GM18526 (cell line): Measurements from ENCODE around the gene PKD1.

Experiments
- POLR2A ChIP-seq: IDR thresholded peaks from 3 replicates; pipeline ENCODE4 v1.6.1; 2011; ENCODE audit not compliant: insufficient read length; ENCODE audit errors: extremely low read depth

PKD1 gene

GRCh38 chr16:2039274-2040031 is 96.2 kb downstream of the PKD1 start:
- TF ChIP-seq POLR2A: no peak
